Measurements from ENCODE around the gene RPS10. TPM values are rescaled to one million over a fixed set of nuclear protein-coding genes. Genes with fewer than 3 reads are reported as not detected.

Gene RPS10
- total RNA-seq, 1 experiment from 2014 or later: 1,497 TPM

DNA sequence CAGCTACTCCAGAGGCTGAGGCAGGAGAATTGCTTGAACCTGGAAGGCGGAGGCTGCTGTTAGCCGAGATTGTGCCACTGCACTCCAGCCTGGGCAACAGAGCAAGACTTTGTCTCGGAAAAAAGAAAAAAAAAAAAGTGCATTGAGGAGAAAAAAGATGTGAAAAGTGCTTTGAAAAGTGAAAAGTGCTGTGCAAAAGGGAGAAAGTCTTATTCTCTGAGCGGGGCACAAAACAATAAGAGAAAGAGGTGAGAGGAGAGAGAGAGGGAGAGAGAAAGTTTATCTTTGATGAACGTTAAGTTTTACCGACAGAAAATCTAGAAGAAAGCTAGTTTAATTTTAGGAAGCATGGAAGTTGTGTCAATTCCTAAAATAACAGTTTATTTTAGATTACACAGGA, 36.1 kb upstream of the RPS10 start:
- TF ChIP-seq, protein P1, sequence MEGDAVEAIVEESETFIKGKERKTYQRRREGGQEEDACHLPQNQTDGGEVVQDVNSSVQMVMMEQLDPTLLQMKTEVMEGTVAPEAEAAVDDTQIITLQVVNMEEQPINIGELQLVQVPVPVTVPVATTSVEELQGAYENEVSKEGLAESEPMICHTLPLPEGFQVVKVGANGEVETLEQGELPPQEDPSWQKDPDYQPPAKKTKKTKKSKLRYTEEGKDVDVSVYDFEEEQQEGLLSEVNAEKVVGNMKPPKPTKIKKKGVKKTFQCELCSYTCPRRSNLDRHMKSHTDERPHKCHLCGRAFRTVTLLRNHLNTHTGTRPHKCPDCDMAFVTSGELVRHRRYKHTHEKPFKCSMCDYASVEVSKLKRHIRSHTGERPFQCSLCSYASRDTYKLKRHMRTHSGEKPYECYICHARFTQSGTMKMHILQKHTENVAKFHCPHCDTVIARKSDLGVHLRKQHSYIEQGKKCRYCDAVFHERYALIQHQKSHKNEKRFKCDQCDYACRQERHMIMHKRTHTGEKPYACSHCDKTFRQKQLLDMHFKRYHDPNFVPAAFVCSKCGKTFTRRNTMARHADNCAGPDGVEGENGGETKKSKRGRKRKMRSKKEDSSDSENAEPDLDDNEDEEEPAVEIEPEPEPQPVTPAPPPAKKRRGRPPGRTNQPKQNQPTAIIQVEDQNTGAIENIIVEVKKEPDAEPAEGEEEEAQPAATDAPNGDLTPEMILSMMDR (conservative IDR thresholded peaks at IDR 0.05; ENCODE audit: low read depth, low read length): no peak
- TF ChIP-seq EZH2 (IDR thresholded peaks at IDR 0.05; ENCODE audit: borderline replicate concordance, low read depth, low read length, poor library complexity, severe bottlenecking): no peak
- no peak for DNase-seq (ENCODE audit: low spot score)
- POLR2A ChIA-PET (ENCODE audit: low non-redundant PET): no interaction called here
- Histone ChIP-seq H3K4me3 (ENCODE audit: low read depth, low read length, poor library complexity, severe bottlenecking) (no peak overlapping the region), H3K9me3 (ENCODE audit: low read depth, low read length, poor library complexity, severe bottlenecking) (no peaks in the 10 kb centered on the region), H3K27me3 (replicated peaks; ENCODE audit: insufficient read depth, low read depth, low read length, poor library complexity) (no peaks in the 10 kb centered on the region), H3K4me1 (ENCODE audit: insufficient read depth, low read length, poor library complexity, severe bottlenecking) (peaks cover 5% of the 10 kb centered on the region), H3K36me3 (ENCODE audit: insufficient read depth, low read length, poor library complexity, severe bottlenecking) (no peaks in the 10 kb centered on the region), H3K27ac (ENCODE audit: low read depth, low read length, poor library complexity, severe bottlenecking) (no peak overlapping the region)
- no TSS peak for BruUV-seq (replicated peaks)
- CTCF ChIA-PET: no interaction called here
- intact Hi-C loops (cut with micrococcal nuclease; ENCODE audit: unreplicated experiment): loop anchor here (5.0 kb wide), 2 partner anchors 145 to 680 kb away; partner anchors contain the start of gene TCP11

DNA sequence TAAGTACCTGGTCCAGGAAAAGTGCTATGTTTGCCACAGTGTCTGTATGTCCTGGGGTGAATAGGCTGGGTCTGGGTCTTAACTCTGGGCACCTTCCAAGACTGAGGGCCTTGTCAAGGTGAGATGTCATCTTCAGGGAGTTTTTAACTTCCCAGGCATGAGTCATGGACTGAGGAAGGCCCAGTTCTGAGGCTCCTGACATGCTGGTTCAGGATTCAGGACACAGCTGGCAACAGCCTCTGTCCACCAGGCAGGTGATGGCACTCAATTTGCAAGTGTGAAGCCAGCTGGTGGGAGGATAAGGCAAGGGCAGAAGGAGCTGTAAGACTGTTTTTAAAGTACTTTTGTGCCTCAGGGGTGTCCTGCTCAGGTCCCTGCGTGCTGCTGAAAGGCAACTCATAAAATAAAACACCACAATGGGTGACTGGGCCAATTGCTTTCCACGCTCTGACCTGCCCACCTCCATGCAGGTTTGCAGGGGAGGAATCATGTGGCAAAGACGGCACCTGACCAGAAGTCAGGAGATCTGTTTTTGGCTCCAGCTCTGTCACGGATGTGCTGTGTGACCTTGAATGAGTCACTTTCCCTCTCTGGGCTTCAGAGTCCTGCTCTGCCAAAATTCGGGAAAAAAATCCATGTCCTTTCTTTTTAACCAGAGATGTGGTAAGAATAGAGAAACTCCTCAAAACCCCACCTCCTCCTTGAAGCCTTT, 35.1 kb upstream of the RPS10 start:
- no peaks in the 10 kb centered on the region for H3K27me3 ChIP-seq (replicated peaks; ENCODE audit: insufficient read depth, low read depth, low read length, poor library complexity)
- no peaks in the 10 kb centered on the region for H3K36me3 ChIP-seq (ENCODE audit: insufficient read depth, low read length, poor library complexity, severe bottlenecking)
- H3K27ac ChIP-seq (ENCODE audit: low read depth, low read length, poor library complexity, severe bottlenecking): no peak overlapping the region
- TF ChIP-seq, protein P1 (conservative IDR thresholded peaks at IDR 0.05; ENCODE audit: low read depth, low read length): no peak
- TF ChIP-seq EZH2 (IDR thresholded peaks at IDR 0.05; ENCODE audit: borderline replicate concordance, low read depth, low read length, poor library complexity, severe bottlenecking): no peak
- ChIA-PET POLR2A (ENCODE audit: low non-redundant PET) (no interaction called here), CTCF (interaction anchor here (1.7 kb wide), 1 partner anchor 149 kb away, joined by 18 read pairs; no protein-coding TSS in a partner anchor)
- peaks cover 5% of the 10 kb centered on the region for H3K4me1 ChIP-seq (ENCODE audit: insufficient read depth, low read length, poor library complexity, severe bottlenecking)
- no peak overlapping the region for H3K4me3 ChIP-seq (ENCODE audit: low read depth, low read length, poor library complexity, severe bottlenecking)
- H3K9me3 ChIP-seq (ENCODE audit: low read depth, low read length, poor library complexity, severe bottlenecking): no peaks in the 10 kb centered on the region
- BruUV-seq (replicated peaks): no TSS peak
- intact Hi-C loops (cut with micrococcal nuclease; ENCODE audit: unreplicated experiment): loop anchor here (5.0 kb wide), 2 partner anchors 146 to 681 kb away; partner anchors contain the start of gene TCP11
- no peak for DNase-seq (ENCODE audit: low spot score)

DNA sequence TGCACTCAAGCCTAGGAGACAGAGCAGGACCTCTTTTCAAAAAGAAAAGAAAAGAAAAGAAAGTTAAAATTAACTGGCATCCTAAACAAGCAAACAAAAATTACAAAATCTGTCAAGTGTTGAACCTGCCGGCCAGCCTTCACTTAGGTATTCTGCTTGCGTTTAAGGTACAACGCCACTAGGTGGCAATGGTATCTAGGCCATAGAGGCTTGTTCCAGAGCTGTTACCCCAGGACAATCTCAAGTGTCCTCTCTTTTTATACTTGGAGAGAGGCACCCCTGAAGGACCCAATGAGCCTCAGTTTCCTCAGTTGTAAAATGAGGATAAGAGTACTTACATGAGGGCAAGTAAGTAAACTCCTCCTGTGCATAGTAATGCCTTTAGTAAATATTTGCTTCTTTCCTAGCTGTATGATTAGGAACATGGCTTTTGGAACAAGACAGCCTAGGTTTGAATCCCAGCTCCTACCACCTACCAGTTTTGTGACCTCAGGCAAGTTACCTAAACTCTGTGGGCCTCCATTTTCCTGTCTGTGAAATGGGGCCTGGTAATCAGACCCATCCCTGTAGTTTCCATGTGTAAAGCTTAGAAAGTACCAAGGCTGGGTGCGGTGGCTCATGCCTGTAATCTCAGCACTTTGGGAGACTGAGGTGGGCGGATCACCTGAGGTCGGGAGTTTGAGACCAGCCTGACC, 34.2 kb upstream of the RPS10 start:
- DNase-seq (ENCODE audit: low spot score): peak; percentile 58
- intact Hi-C loops (cut with micrococcal nuclease; ENCODE audit: unreplicated experiment): loop anchor here (5.0 kb wide), 2 partner anchors 147 to 682 kb away; partner anchors contain the start of gene TCP11
- Histone ChIP-seq H3K4me3 (ENCODE audit: low read depth, low read length, poor library complexity, severe bottlenecking) (no peak overlapping the region), H3K4me1 (ENCODE audit: insufficient read depth, low read length, poor library complexity, severe bottlenecking) (peaks cover under 1% of the 10 kb centered on the region), H3K9me3 (ENCODE audit: low read depth, low read length, poor library complexity, severe bottlenecking) (no peaks in the 10 kb centered on the region), H3K27me3 (replicated peaks; ENCODE audit: insufficient read depth, low read depth, low read length, poor library complexity) (no peaks in the 10 kb centered on the region), H3K27ac (ENCODE audit: low read depth, low read length, poor library complexity, severe bottlenecking) (no peak overlapping the region), H3K36me3 (ENCODE audit: insufficient read depth, low read length, poor library complexity, severe bottlenecking) (no peaks in the 10 kb centered on the region)
- ChIA-PET CTCF (interaction anchor here (0.6 to 1.7 kb wide), 4 partner anchors 9 to 149 kb away, joined by 3 to 18 read pairs (median 4); no protein-coding TSS in a partner anchor), POLR2A (ENCODE audit: low non-redundant PET) (no interaction called here)
- BruUV-seq (replicated peaks): no TSS peak
- TF ChIP-seq, protein P1 (conservative IDR thresholded peaks at IDR 0.05; ENCODE audit: low read depth, low read length): peak; percentile 79
- TF ChIP-seq EZH2 (IDR thresholded peaks at IDR 0.05; ENCODE audit: borderline replicate concordance, low read depth, low read length, poor library complexity, severe bottlenecking): no peak

Data from A673 (cell line).